ENCODE measurements around the gene RAPGEF1.

DNA sequence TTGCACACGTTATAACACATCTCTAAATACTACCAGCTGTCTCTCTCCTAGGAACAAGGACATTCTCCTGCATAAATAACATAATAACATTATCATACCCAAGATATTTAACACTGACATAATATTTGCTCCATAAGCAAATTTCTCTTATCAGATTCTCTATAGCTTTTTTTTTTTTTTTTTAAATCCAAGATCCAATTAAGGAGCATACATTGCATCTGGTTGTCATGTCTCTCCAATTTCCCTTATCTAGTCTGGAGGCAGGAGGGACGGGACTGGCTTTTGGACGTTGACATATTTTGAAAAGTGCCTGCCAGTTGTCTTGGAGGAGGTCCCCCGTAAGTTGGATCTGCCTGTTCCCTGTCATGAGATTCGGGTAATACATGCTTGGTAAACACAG lies 76.6 kb downstream of the RAPGEF1 start:
- TF ChIP-seq, protein P1, sequence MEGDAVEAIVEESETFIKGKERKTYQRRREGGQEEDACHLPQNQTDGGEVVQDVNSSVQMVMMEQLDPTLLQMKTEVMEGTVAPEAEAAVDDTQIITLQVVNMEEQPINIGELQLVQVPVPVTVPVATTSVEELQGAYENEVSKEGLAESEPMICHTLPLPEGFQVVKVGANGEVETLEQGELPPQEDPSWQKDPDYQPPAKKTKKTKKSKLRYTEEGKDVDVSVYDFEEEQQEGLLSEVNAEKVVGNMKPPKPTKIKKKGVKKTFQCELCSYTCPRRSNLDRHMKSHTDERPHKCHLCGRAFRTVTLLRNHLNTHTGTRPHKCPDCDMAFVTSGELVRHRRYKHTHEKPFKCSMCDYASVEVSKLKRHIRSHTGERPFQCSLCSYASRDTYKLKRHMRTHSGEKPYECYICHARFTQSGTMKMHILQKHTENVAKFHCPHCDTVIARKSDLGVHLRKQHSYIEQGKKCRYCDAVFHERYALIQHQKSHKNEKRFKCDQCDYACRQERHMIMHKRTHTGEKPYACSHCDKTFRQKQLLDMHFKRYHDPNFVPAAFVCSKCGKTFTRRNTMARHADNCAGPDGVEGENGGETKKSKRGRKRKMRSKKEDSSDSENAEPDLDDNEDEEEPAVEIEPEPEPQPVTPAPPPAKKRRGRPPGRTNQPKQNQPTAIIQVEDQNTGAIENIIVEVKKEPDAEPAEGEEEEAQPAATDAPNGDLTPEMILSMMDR (tag by site-specific recombination; IDR thresholded peaks at IDR 0.05), result no peak
- no peak for TF ChIP-seq ZNF311 (tag by site-specific recombination; IDR thresholded peaks at IDR 0.05; ENCODE audit: borderline replicate concordance)
- no peak for TF ChIP-seq SP3 (tag by site-specific recombination; IDR thresholded peaks at IDR 0.05)
- TF ChIP-seq BCL11A (tag by site-specific recombination; IDR thresholded peaks at IDR 0.05; ENCODE audit: low read depth), result no peak
- no peak for TF ChIP-seq ZNF274 (IDR thresholded peaks at IDR 0.05; ENCODE audit: low read length)
- no peak for TF ChIP-seq ZNF274 (tag by site-specific recombination; IDR thresholded peaks at IDR 0.05; ENCODE audit: borderline replicate concordance)
